HAP-1 (cell line): ENCODE results near the gene SORBS2.
"Not testable (repeated sequence)": the region's sequence is repeated elsewhere in the genome, so short reads cannot be mapped to it uniquely, and the experiment has no call there.

Experiments
- DNase-seq, 2 experiments: peaks; one replicate each; pipeline ENCODE4 v3.0.0-alpha.2; 2016 to 2020; ENCODE audit warnings: low spot score in 2 of 2
- H3K27me3 ChIP-seq: fragments of 250-450 bp; sonication (Bioruptor Pico); 2 replicates; pipeline ENCODE4 v1.5.1; 2020; ENCODE audit warnings: low read depth, mild to moderate bottlenecking, moderate library complexity
- H3K36me3 ChIP-seq: fragments of 250-450 bp; sonication (Bioruptor Pico); replicated peaks from 2 replicates; pipeline ENCODE4 v1.5.1; 2020; ENCODE audit warnings: mild to moderate bottlenecking
- H3K4me1 ChIP-seq: fragments of 250-450 bp; sonication (Bioruptor Pico); 2 replicates; pipeline ENCODE4 v1.5.1; 2020; ENCODE audit warnings: mild to moderate bottlenecking
- H3K4me3 ChIP-seq: fragments of 250-450 bp; sonication (Bioruptor Pico); 2 replicates; pipeline ENCODE4 v1.5.1; 2020; ENCODE audit warnings: mild to moderate bottlenecking, moderate library complexity
- H3K9me3 ChIP-seq: fragments of 250-450 bp; sonication (Bioruptor Pico); 2 replicates; pipeline ENCODE4 v1.5.1; 2020; ENCODE audit warnings: mild to moderate bottlenecking, moderate library complexity
- in situ Hi-C: fragments of 300-500 bp; cut with MboI; formaldehyde crosslinking; loops from 3 replicates; pipeline ENCODE4 v1.14.3; 2020; ENCODE audit warnings: low sequenced_read_pairs, inconsistent platforms, mixed read lengths

Gene SORBS2

GRCh38 chr4:185723631-185724260 lies 88.2 kb downstream of the SORBS2 start:
- no peaks in the 10 kb centered on the region for H3K9me3 ChIP-seq
- no peak for DNase-seq

GRCh38 chr4:185722029-185722316 lies 90.0 kb downstream of the SORBS2 start:
- no peak for DNase-seq
- no peaks in the 10 kb centered on the region for H3K27me3 ChIP-seq
- no peaks in the 10 kb centered on the region for H3K36me3 ChIP-seq
- H3K9me3 ChIP-seq = no peaks in the 10 kb centered on the region
- H3K4me1 ChIP-seq = no peaks in the 10 kb centered on the region
- H3K4me3 ChIP-seq = no peak overlapping the region
- in situ Hi-C loops = no loop called here

More at GRCh38 chr4:185723631-185724260, 88.2 kb downstream of the SORBS2 start:
- Histone ChIP-seq H3K4me3 (no peak overlapping the region), H3K36me3 (no peaks in the 10 kb centered on the region), H3K4me1 (no peaks in the 10 kb centered on the region), H3K27me3 (no peaks in the 10 kb centered on the region)
- in situ Hi-C loops = no loop called here

- H3K27me3 ChIP-seq = no peaks in the 10 kb centered on the region
- no peak overlapping the region for H3K4me3 ChIP-seq
- H3K36me3 ChIP-seq = no peaks in the 10 kb centered on the region
- in situ Hi-C loops = no loop called here
- no peak for DNase-seq
- H3K4me1 ChIP-seq = no peaks in the 10 kb centered on the region
- H3K9me3 ChIP-seq = no peaks in the 10 kb centered on the region
Observed at GRCh38 chr4:185721190-185722028, 90.6 kb downstream of the SORBS2 start.

GRCh38 chr4:185719500-185719858 lies 92.5 kb downstream of the SORBS2 start:
- Histone ChIP-seq H3K4me1 (no peaks in the 10 kb centered on the region), H3K9me3 (no peaks in the 10 kb centered on the region), H3K4me3 (no peak overlapping the region), H3K27me3 (peaks cover 2% of the 10 kb centered on the region; the same call in 1 of the 2 replicates), H3K36me3 (no peaks in the 10 kb centered on the region)
- DNase-seq = no peak
- in situ Hi-C loops = no loop called here

- Histone ChIP-seq H3K9me3 (no peaks in the 10 kb centered on the region), H3K27me3 (peaks cover 2% of the 10 kb centered on the region; the same call in 1 of the 2 replicates), H3K36me3 (no peaks in the 10 kb centered on the region), H3K4me1 (no peaks in the 10 kb centered on the region), H3K4me3 (no peak overlapping the region)
- DNase-seq = no peak
- in situ Hi-C loops = no loop called here
Observed at GRCh38 chr4:185718578-185719499, 93.2 kb downstream of the SORBS2 start.

- no peak overlapping the region for H3K4me3 ChIP-seq
- H3K4me1 ChIP-seq = no peaks in the 10 kb centered on the region
- no peak for DNase-seq
- H3K9me3 ChIP-seq = no peaks in the 10 kb centered on the region
- no peaks in the 10 kb centered on the region for H3K36me3 ChIP-seq
- H3K27me3 ChIP-seq = peaks cover 2% of the 10 kb centered on the region; the same call in 1 of the 2 replicates
- in situ Hi-C loops = no loop called here
Observed at GRCh38 chr4:185717377-185717741, 94.6 kb downstream of the SORBS2 start.

GRCh38 chr4:185716577-185717376 lies 95.2 kb downstream of the SORBS2 start:
- H3K36me3 ChIP-seq = no peaks in the 10 kb centered on the region
- H3K27me3 ChIP-seq = peaks cover 2% of the 10 kb centered on the region; the same call in 1 of the 2 replicates
- no peak for DNase-seq
- in situ Hi-C loops = no loop called here
- H3K4me1 ChIP-seq = no peaks in the 10 kb centered on the region
- no peak overlapping the region for H3K4me3 ChIP-seq
- no peaks in the 10 kb centered on the region for H3K9me3 ChIP-seq

GRCh38 chr4:185716141-185716551 lies 95.8 kb downstream of the SORBS2 start:
- no peak for DNase-seq
- no peaks in the 10 kb centered on the region for H3K36me3 ChIP-seq

GRCh38 chr4:185714524-185714923 lies 97.5 kb downstream of the SORBS2 start:
- H3K4me1 ChIP-seq, H3K27me3 ChIP-seq, in situ Hi-C loops: not testable (repeated sequence)

More at GRCh38 chr4:185716141-185716551, 95.8 kb downstream of the SORBS2 start:
- H3K27me3 ChIP-seq = peaks cover 2% of the 10 kb centered on the region; the same call in 1 of the 2 replicates
- H3K4me3 ChIP-seq = no peak overlapping the region
- no peaks in the 10 kb centered on the region for H3K4me1 ChIP-seq
- in situ Hi-C loops = no loop called here
- no peaks in the 10 kb centered on the region for H3K9me3 ChIP-seq

GRCh38 chr4:185713731-185714130 lies 98.3 kb downstream of the SORBS2 start:
- in situ Hi-C loops = no loop called here
- H3K9me3 ChIP-seq = no peaks in the 10 kb centered on the region
- peaks cover 2% of the 10 kb centered on the region; the same call in 1 of the 2 replicates for H3K27me3 ChIP-seq
- no peaks in the 10 kb centered on the region for H3K36me3 ChIP-seq
- no peak for DNase-seq
- H3K4me3 ChIP-seq = no peak overlapping the region
- no peaks in the 10 kb centered on the region for H3K4me1 ChIP-seq

More at GRCh38 chr4:185714524-185714923, 97.5 kb downstream of the SORBS2 start:
- not testable (repeated sequence) for H3K9me3 ChIP-seq, H3K4me3 ChIP-seq, DNase-seq, H3K36me3 ChIP-seq

- Histone ChIP-seq H3K27me3 (peaks cover 2% of the 10 kb centered on the region; the same call in 1 of the 2 replicates), H3K4me1 (no peaks in the 10 kb centered on the region), H3K9me3 (no peaks in the 10 kb centered on the region), H3K4me3 (no peak overlapping the region), H3K36me3 (no peaks in the 10 kb centered on the region)
- in situ Hi-C loops = no loop called here
- DNase-seq = no peak
Observed at GRCh38 chr4:185713272-185713671, 98.7 kb downstream of the SORBS2 start.

- H3K27me3 ChIP-seq = peaks cover 2% of the 10 kb centered on the region; the same call in 1 of the 2 replicates
- H3K4me1 ChIP-seq = no peaks in the 10 kb centered on the region
- in situ Hi-C loops = no loop called here
- no peak for DNase-seq
- H3K9me3 ChIP-seq = no peaks in the 10 kb centered on the region
- H3K4me3 ChIP-seq = no peak overlapping the region
- H3K36me3 ChIP-seq = no peaks in the 10 kb centered on the region
Observed at GRCh38 chr4:185712350-185713024, 99.5 kb downstream of the SORBS2 start.
